MM.1S (cell line): ENCODE measurements around the gene MYO1B.

Experiments used
- DNase-seq: peaks from one replicate; pipeline ENCODE4 v3.0.0-alpha.2; 2015
- H2AFZ ChIP-seq: fragments of 300-600 bp; sonication (generic); 2 replicates; pipeline ENCODE4 v1.6.0; 2016; ENCODE audit warnings: antibody characterized with exemption, low read length
- H3F3A ChIP-seq: fragments of 300-600 bp; sonication (generic); 2 replicates; pipeline ENCODE4 v1.6.1; 2016; ENCODE audit warnings: mild to moderate bottlenecking, antibody characterized with exemption, low read length, moderate library complexity, mixed read lengths; ENCODE audit not compliant: insufficient read depth
- H3K27ac ChIP-seq: fragments of 300-600 bp; sonication (generic); 2 replicates; pipeline ENCODE4 v1.5.1; 2016; ENCODE audit warnings: mild to moderate bottlenecking, low read length
- H3K27me3 ChIP-seq: fragments of 300-600 bp; sonication (generic); replicated peaks from 2 replicates; pipeline ENCODE4 v1.6.0; 2016; ENCODE audit warnings: low read length; ENCODE audit not compliant: insufficient read depth
- H3K36me3 ChIP-seq: fragments of 300-600 bp; sonication (generic); replicated peaks from 2 replicates; pipeline ENCODE4 v1.6.1; 2016; ENCODE audit warnings: mild to moderate bottlenecking, low read length, mixed read lengths; ENCODE audit not compliant: insufficient read depth
- H3K4me1 ChIP-seq: fragments of 300-600 bp; sonication (generic); 2 replicates; pipeline ENCODE4 v1.6.1; 2016; ENCODE audit warnings: low read length, mixed read lengths
- H3K4me2 ChIP-seq: fragments of 300-600 bp; sonication (generic); 2 replicates; pipeline ENCODE4 v1.6.0; 2016; ENCODE audit warnings: low read depth, low read length
- H3K4me3 ChIP-seq: fragments of 300-600 bp; sonication (generic); 2 replicates; pipeline ENCODE4 v1.5.1; 2016; ENCODE audit warnings: low read length, mixed read lengths
- H3K79me2 ChIP-seq: fragments of 300-600 bp; sonication (generic); 2 replicates; pipeline ENCODE4 v1.6.1; 2016; ENCODE audit warnings: mixed run types, low read length, mixed read lengths
- H3K9ac ChIP-seq: fragments of 300-600 bp; sonication (generic); 2 replicates; pipeline ENCODE4 v1.6.1; 2016; ENCODE audit warnings: low read length, mixed read lengths
- H3K9me2 ChIP-seq: fragments of 300-600 bp; sonication (generic); replicated peaks from 2 replicates; pipeline ENCODE4 v1.6.1; 2016; ENCODE audit warnings: mild to moderate bottlenecking, low read length, mixed read lengths; ENCODE audit not compliant: insufficient read depth
- H3K9me3 ChIP-seq: fragments of 300-600 bp; sonication (generic); replicated peaks from 2 replicates; pipeline ENCODE4 v1.6.1; 2016; ENCODE audit warnings: mild to moderate bottlenecking, low read length, mixed read lengths; ENCODE audit not compliant: insufficient read depth
- H4K20me1 ChIP-seq: fragments of 300-600 bp; sonication (generic); 2 replicates; pipeline ENCODE4 v1.6.1; 2016; ENCODE audit warnings: mild to moderate bottlenecking, low read length, moderate library complexity, mixed read lengths; ENCODE audit not compliant: insufficient read depth
- CTCF ChIP-seq: fragments of 300-600 bp; sonication (generic); IDR thresholded peaks from 2 replicates; pipeline ENCODE4 v1.5.1; 2016; ENCODE audit warnings: antibody characterized with exemption, low read length, mixed read lengths
- EZH2 ChIP-seq: fragments of 300-600 bp; sonication (generic); optimal IDR thresholded peaks from 2 replicates; pipeline ENCODE3; 2017; ENCODE audit warnings: low read depth, mild to moderate bottlenecking, antibody characterized with exemption, low read length, mixed read lengths
- EZH2phosphoT487 ChIP-seq: fragments of 300-600 bp; sonication (generic); IDR thresholded peaks from 2 replicates; pipeline ENCODE4 v1.6.1; 2018; ENCODE audit warnings: antibody characterized with exemption, low read length

Gene MYO1B

GRCh38 chr2:191312662-191313061 lies 67.5 kb downstream of the MYO1B start:
- H3K79me2 ChIP-seq: no peaks in the 10 kb centered on the region
- H3K27me3 ChIP-seq: no peaks in the 10 kb centered on the region
- H2AFZ ChIP-seq: no peak overlapping the region
- H3K36me3 ChIP-seq: no peaks in the 10 kb centered on the region
- no peaks in the 10 kb centered on the region for H3K9me2 ChIP-seq
- H3K9ac ChIP-seq: no peak overlapping the region
- H3K27ac ChIP-seq: no peak overlapping the region
- no peaks in the 10 kb centered on the region for H3F3A ChIP-seq
- no peak overlapping the region for H3K4me2 ChIP-seq
- H4K20me1 ChIP-seq: no peaks in the 10 kb centered on the region
- H3K9me3 ChIP-seq: no peaks in the 10 kb centered on the region
- TF ChIP-seq EZH2phosphoT487 (no peak), EZH2 (no peak), CTCF (no peak)
- no peak for DNase-seq
- H3K4me3 ChIP-seq: no peak overlapping the region
- H3K4me1 ChIP-seq: no peaks in the 10 kb centered on the region

GRCh38 chr2:191314697-191315364 lies 69.6 kb downstream of the MYO1B start:
- no peaks in the 10 kb centered on the region for H3K9me3 ChIP-seq
- no peaks in the 10 kb centered on the region for H3K4me1 ChIP-seq
- H3K27me3 ChIP-seq: no peaks in the 10 kb centered on the region
- H3K9me2 ChIP-seq: no peaks in the 10 kb centered on the region
- H3F3A ChIP-seq: no peaks in the 10 kb centered on the region
- H3K4me3 ChIP-seq: no peak overlapping the region
- TF ChIP-seq EZH2 (no peak), EZH2phosphoT487 (no peak)
- H2AFZ ChIP-seq: no peak overlapping the region
- no peaks in the 10 kb centered on the region for H4K20me1 ChIP-seq
- DNase-seq: no peak
- H3K79me2 ChIP-seq: no peaks in the 10 kb centered on the region
- H3K27ac ChIP-seq: no peak overlapping the region
- H3K9ac ChIP-seq: no peak overlapping the region
- H3K4me2 ChIP-seq: no peak overlapping the region
- no peaks in the 10 kb centered on the region for H3K36me3 ChIP-seq

GRCh38 chr2:191315365-191315752 lies 70.2 kb downstream of the MYO1B start:
- no peak overlapping the region for H3K9ac ChIP-seq
- no peak overlapping the region for H3K4me2 ChIP-seq
- H4K20me1 ChIP-seq: no peaks in the 10 kb centered on the region
- H3K27ac ChIP-seq: no peak overlapping the region
- no peak for DNase-seq
- no peaks in the 10 kb centered on the region for H3K9me3 ChIP-seq
- H3K36me3 ChIP-seq: no peaks in the 10 kb centered on the region
- no peak overlapping the region for H2AFZ ChIP-seq
- no peaks in the 10 kb centered on the region for H3K27me3 ChIP-seq
- no peak overlapping the region for H3K4me3 ChIP-seq
- TF ChIP-seq EZH2phosphoT487 (no peak), EZH2 (no peak), CTCF (no peak)
- no peaks in the 10 kb centered on the region for H3K9me2 ChIP-seq
- H3K4me1 ChIP-seq: no peaks in the 10 kb centered on the region
- H3F3A ChIP-seq: no peaks in the 10 kb centered on the region
- H3K79me2 ChIP-seq: no peaks in the 10 kb centered on the region

GRCh38 chr2:191316246-191316994 lies 71.2 kb downstream of the MYO1B start:
- no peak for TF ChIP-seq EZH2phosphoT487
- H3K27me3 ChIP-seq: no peaks in the 10 kb centered on the region
- H4K20me1 ChIP-seq: no peaks in the 10 kb centered on the region
- H3K4me2 ChIP-seq: no peak overlapping the region
- H3K9me2 ChIP-seq: no peaks in the 10 kb centered on the region
- H3K79me2 ChIP-seq: no peaks in the 10 kb centered on the region
- H3F3A ChIP-seq: no peaks in the 10 kb centered on the region
- no peak overlapping the region for H2AFZ ChIP-seq
- no peak overlapping the region for H3K4me3 ChIP-seq
- H3K27ac ChIP-seq: no peak overlapping the region
- H3K9ac ChIP-seq: no peak overlapping the region
- H3K36me3 ChIP-seq: no peaks in the 10 kb centered on the region
- no peaks in the 10 kb centered on the region for H3K4me1 ChIP-seq
- H3K9me3 ChIP-seq: no peaks in the 10 kb centered on the region
- no peak for DNase-seq
